GM19043 (cell line): Measurements from ENCODE around the gene C10orf120.

Experiments used
- ATAC-seq: cut with Tn5 transposase; IDR thresholded peaks from one replicate; pipeline ENCODE4 v1.9.1; 2021; ENCODE audit warnings: low read depth; ENCODE audit not compliant: unreplicated experiment

C10orf120 gene

GRCh38 chr10:122699796-122700455 is at the start of gene C10orf120:
C10orf120 (minus strand) TSS chr10:122699846; CDS start chr10:122699790, 56 bp downstream.
- no peak for ATAC-seq

DNA sequence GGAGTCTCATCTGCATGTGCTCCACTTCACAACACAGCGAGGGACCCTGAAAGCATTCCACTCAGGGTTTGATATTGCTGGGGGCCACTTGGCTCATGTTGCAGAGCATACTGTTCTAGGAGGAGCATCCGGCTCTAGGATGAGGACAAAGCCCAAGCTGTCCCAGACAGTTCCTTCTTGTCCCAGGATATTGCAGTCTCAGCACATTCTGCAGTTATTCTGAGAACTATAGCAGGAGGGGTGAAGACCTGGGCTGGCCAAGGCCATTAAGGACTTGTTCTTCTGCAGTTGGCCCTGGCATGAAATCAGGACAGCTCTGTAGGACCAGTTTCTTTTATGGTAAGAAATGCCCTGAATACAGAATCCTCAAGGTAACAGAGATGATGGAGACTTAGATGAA is 48.9 kb upstream of the C10orf120 start:
- ATAC-seq = no peak

GRCh38 chr10:122746408-122746807 is 46.8 kb upstream of the C10orf120 start:
- ATAC-seq = no peak

DNA sequence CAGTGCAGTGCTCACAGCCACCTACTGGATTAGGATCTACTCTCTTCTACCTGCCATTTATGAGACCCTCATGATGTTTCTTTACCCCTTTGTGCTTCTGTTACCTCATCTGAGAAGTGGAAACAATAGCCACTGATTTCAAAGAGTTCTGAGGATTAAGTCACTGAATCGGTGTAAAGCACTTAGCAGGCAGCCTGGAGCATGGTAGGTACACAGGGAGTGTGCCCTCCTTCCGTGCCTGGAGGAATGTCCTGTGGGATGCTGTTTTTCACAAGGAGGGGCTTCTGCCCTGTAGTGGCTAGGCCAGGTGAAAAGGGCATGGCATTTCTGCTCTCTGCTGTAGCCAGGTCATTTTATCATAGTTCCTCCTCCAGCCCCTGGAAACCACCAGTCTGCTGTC is 44.6 kb upstream of the C10orf120 start:
- no peak for ATAC-seq

- ATAC-seq = no peak
Measured at GRCh38 chr10:122740640-122741039, 41.0 kb upstream of the C10orf120 start.

DNA sequence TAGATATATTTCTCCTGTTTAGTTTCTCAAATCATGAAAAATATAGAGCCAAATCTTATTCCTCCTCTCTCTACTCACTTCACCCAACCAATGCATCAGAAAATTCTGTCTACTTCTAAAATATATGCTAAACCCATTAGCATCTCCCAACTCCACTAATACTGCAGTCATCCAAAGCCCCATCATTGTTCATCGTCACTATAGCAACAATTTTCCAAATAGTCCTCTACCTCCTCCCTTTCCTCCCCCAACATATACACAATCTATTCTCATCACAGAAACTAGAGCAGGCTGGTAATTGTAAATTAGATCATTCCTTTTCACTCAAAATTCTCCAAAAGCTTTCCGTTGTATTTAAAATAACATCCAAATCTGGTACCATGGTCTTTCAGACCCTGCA is 38.4 kb upstream of the C10orf120 start:
- ATAC-seq = no peak

DNA sequence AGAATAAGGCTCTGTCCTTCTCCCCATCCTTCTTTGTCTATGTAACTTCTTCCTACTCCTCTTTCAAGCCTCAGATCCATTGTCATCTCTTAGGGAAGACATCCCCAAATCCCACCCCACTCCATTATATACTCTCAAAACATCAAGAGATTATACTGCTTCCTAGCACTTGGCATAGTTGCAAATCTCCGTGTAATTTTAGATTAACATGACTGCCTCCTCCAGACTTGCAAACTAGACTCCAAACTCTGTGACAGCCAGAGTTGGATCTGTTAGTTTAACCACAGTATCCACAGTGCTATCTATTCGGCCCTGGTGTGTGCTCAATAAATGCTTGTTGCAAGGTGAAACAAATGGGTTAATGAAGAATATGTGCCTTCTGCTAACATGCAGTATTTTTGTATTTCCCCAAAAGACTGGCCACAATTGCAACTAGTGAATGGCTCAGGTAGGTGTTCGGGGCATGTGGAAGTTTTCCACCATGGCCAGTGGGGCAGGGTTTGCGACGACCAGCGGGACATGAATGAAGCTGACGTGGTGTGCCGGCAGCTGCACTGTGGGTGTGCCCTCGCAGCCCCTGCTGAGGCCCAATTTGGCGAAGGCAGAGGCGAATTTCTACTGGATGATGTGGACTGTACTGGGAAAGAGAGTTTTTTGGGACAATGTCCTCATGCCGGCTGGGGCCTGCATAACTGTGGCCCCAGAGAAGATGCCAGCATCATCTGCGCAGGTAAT is 34.5 kb upstream of the C10orf120 start:
- ATAC-seq = no peak

DNA sequence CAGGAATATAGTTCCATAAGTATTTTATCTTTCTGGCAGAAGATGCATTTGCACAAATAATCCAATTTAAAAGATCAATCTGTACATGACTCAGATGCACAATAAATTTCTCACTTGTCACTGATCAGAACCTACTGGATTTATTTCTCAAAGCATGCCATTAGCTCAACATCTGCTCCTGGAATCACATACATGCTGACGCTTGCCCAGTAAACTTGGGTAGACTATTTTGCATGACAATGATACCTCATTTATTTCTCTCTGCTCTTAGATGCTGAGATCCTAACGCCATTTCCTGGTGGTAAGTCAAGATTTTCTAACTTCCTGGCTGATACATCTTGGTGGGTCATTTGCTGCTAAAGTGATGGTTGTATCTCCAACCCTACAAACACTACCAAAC is 33.8 kb upstream of the C10orf120 start:
- no peak for ATAC-seq

DNA sequence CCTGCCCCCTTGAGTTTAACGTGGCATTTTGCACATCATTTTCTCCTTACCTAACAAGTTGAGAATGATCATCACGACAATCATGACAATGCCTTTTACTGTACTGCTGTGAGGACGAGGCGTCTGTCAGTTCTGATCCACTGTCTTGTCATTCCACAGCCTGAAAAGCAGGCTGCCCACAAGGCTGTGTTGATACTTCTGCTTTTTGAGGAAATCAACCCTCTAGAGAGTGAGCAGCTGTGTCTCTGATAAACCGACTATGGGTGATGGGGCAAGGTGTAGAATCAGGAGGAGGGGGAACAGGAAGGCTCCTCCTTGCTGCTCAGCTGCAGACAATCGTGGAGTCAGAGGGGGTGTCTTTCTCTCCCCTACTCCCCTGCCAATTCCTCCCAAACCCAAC is 30.6 kb upstream of the C10orf120 start:
- ATAC-seq = no peak

DNA sequence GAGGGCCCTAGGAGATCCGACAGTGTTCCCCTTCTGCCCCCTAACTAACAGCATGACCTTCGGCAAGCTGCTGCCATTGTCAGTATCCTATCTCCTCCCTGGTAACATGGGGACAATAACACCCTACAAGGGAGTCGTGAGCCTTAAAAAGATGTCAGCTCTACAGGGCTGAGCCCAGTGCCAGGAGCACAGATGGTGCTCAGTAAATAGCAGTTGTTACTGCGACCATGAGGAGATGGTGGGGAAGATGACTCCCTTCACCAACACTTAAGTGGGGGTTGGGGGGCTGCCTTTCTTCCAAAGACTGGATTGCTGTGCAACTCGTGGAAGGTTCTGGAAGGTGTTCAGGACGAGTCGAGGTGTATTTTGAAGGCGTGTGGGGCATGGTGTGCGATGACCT is 29.5 kb upstream of the C10orf120 start:
- no peak for ATAC-seq

DNA sequence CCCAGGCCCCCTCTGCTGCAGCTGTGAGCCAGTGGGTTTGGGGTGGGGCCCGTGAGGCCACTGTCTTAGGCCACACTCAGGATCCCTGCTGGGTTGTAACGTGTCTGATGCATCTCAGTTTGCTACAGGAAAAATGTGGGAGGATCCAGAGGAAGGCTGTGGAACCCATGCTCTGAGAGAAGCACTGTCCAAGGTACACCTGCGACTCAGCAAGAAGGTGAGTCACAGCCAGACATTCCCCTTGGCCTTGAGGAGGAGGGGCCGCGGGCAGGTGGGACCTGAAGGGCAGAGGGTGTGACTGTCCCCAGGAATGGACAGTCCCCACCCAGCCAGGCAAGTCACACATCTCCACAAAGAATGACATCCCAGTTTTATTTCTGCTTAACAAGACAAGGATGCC is 27.8 kb upstream of the C10orf120 start:
- ATAC-seq = no peak

GRCh38 chr10:122725768-122726167 is 26.1 kb upstream of the C10orf120 start:
- no peak for ATAC-seq

DNA sequence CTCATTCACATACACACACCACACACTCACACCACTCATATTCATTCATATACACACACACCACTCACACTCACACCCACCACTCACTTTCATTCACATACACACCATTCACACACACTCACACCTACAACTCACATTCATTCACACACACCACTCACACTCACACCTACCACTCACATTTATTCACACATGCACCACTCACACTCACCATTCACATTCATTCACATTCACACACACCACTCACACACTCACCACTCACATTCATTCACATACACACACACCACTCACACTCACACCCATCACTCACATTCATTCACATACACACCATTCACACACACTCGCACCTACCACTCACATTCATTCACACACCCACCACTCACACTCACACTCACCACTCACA is 25.4 kb upstream of the C10orf120 start:
- no peak for ATAC-seq

GRCh38 chr10:122721111-122721510 is 21.5 kb upstream of the C10orf120 start:
- no peak for ATAC-seq

DNA sequence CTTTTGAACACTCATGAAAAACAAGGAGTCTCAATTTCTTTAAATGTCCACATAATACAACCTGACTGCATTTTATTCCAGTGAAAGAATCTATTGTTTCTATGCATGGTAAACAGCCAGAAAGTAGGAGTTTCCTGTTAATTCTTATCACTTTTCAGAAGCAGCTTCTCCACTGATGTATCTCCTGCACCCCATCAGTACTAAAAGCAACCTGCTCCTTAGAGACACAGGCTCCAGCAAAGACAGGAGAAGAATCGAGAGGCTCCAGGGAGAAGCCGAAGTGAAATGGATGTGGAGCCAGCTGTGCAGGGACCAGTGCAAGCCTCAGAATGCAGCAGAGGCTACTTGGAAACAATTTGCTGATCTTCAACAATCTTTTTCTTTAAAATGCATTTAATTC is 16.4 kb upstream of the C10orf120 start:
- ATAC-seq = no peak

GRCh38 chr10:122715576-122715975 is 15.9 kb upstream of the C10orf120 start:
- ATAC-seq = no peak

DNA sequence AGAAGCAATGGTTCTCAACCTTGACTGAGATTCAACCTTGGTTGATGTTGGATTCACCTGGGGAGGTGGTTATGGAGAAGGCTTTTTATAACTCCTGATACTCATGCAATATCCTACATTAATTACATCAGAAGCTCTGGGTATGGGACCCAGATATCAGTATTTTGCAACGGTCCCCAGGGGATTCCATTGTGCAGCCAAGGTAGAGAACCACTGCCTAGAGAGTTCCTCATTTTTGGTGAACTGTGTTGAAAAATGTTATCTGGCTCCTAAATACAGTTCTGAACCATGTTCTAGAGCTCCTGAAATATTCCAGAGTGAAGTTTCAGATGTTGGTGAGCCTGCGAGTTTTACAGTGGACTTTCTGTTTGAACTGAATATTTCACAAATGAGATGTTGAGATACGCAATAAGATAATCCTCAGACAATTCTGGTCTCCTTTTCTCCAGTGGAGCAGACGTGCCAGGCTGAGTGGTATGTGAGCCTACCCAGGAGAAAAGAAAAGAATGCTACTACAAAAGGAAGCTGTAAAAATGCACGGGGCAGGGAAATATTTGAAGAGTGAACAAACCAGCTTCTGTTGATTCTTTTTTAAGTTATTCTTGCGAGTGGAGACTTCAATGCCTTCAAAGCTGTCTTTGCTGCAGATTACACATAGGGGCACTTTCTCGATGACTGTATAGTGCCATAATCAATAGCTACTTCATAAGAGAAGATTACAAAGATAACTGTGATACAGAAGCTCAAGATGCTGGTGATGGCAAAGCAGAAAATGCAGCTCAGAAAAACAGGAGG is 13.6 kb upstream of the C10orf120 start:
- ATAC-seq = no peak

DNA sequence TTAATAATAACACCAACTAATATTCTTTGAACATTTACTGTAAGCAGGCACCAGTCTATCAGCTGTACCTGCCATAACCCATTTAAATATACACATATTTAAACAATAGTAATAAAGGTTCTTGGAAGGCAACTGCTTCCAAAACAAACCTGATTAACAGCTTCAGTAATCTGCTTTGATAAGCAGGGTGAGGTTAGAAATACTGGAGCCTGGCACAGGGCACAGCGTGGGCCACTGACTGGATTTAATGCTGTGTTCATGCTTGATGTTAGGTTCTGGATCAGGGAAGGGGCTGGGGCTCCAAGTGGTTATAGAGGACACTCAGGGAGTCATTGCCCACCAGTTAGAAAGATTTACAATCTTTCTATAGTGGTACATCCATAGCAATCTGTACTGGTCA is 10.9 kb upstream of the C10orf120 start:
- ATAC-seq = no peak

DNA sequence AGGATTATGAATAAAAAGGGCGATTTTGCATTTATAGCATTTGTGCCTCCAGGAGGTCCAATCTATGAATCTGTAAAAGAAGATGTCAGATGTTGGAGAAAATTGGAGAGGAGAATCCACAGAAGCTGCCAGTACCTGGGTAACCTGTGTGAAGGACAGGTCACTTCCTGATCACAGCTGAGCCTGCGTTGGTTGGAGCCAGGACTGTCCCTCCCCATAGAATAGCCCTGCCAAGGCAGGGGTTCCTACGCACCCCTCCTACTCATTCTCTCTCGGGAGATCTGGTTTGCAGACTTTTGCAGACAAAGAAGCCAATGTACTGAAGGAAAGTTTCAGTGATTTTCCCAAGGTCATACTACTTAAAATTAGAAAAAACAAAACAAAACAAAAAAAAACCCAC is 10.3 kb upstream of the C10orf120 start:
- ATAC-seq = no peak

GRCh38 chr10:122707535-122707934 is 7.9 kb upstream of the C10orf120 start:
- ATAC-seq = no peak

DNA sequence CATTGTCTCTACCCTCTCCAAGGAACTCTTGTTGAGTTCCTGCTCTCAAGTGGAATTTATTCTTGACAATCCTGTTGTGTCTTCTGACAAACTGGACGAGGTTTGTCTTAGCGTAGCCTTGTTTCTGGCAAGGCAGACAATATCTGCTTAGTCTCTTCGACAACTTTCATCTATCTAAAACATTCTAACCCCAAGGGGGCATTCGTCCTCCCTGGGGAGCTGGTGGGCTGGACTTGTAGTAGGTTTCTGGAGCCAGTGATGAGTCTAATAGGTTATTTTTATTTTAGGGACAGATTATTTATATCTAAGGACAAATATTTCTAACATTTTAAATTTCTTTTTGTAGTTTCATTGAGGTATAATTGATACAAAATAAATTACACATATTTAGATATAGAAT is 7.3 kb upstream of the C10orf120 start:
- ATAC-seq = no peak

DNA sequence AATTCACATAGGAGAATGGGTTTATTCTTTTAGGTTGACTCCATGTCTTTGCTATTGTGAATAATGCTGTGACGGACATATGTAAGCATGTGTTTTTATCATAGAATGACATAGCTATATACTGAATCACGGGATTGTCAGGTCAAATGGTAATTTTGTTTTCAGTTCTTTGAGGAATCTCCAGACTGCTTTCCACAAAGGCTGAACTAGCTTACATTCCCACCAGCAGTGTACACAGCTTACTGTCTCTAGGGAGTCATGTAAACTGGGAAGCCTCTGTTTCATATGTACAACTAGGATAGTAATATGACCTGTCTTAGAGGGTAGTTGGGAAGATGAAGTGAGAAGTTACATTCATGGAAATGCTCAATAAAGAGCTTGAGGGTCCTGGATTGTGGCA is 6.8 kb upstream of the C10orf120 start:
- ATAC-seq = no peak
